NCI-H460 (cell line): ENCODE measurements around the gene RPS6KA5. TPM values are rescaled to one million over a fixed set of nuclear protein-coding genes. Genes with fewer than 3 reads are reported as not detected.
"Not testable (repeated sequence)": the region's sequence is repeated elsewhere in the genome, so short reads cannot be mapped to it uniquely, and the experiment has no call there.

Experiments used
- DNase-seq: peaks from one replicate; pipeline ENCODE4 v3.0.0-alpha.2; 2016; ENCODE audit warnings: low read depth; ENCODE audit errors: extremely low read depth
- total RNA-seq: library from RNA; depleted of rRNA; stranded (reverse); fragments of >200 nt; shearing (Covaris generic); gene quantifications from 2 replicates; pipeline ENCODE4 v1.2.3, GENCODE V29; 2014

RPS6KA5 gene
- total RNA-seq, 1 experiment from 2014 or later: 4.6 TPM

DNA sequence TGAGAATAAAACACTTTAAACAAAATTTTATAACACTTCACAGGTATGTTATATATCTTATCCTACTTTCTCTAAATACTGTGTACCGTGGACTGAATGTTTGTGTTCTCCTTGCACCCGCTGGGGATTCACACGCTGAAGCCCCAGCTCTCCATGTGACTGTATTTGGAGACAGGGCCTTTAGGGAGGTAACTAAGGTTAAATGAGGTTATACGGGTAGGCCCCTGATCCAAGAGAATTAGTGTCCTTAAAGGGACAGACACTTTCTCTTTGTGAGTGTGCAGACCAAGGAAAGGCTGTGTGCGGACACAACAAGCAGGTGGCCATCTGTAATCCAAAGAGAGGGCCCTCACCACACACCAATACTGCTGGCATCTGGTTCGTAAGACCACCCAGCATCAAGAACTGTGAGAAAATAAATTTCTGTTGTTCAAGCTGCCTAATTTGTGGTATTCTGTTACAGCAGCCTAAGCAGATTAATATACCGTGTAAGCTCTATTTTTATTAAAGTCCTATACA lies 174.1 kb downstream of the RPS6KA5 start:
- DNase-seq: no peak

DNA sequence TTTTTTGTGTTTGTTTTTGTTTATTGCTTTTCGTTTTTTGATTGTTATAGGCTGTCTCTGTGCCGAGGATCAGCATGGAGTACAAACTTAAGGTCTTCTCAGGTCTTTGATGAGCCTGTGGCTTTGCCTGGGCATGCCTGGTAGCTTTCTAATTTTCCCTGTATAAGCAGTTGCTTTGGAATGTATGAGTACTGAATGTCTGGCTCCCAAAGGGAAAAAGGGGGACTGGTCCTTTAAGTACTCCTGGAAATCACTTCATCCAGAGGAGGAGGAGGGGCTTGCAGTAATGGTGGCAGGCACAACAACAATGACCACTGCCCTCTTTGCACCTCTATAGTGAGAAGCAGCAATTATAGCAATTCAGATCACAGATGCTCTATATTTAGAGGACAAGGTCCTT lies 176.7 kb downstream of the RPS6KA5 start:
- DNase-seq: no peak

DNA sequence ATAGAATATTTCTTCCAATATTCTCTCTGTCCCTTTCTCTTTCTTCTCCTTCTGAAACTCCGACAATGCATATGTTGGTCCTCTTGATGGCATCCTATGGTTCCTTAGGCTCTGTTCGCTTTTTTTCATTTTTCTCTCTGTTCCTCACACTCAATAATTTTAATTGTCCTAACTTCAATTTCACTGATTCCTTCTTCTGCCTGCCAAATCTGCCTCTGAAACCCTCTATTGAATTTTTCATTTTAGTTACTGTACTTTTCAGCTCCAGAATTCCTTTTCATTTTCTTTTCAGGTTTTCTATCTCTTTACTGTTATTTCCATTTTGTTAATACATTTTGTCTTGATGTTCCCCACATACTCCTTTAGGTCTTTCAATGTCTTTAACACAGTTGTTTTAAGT lies 177.2 kb downstream of the RPS6KA5 start:
- DNase-seq: no peak

DNA sequence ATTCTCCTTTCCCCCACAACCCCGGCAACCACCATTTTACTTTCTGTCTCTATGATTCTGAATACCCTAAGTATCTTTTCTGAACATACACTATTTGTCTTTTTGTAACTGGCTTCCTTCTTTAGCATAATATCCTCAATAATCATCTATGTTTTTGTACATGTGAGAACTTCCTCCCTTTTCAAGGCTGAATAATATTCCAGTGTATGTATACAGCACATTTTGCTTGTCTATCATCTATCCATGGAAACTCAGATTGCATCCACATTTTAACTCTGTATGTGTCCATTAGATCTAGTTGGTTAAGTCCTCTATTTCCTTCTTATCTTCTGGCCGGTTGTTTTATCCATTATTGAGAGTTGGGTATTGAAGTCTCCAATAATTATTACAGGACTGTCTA lies 180.2 kb downstream of the RPS6KA5 start:
- no peak for DNase-seq

DNA sequence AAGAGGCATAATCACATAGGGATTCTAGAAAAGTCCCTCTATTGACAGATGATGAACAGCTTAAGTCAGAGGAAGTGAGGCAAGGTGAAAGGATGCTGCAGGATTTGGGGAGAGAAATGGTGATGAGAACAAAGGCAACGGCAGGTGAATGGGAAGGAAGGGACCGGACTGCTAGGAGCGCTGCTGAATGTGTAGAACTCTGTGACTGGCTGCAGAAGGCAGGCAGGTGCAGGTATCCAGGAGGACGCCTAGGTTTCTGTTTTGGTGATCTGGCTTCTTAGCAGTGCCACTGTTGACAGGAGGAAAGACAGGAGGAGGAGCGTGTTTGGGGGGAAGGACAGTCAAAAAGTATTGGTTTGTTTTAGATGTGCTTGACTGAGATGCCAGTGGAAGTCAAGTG lies 185.8 kb downstream of the RPS6KA5 start:
- no peak for DNase-seq

DNA sequence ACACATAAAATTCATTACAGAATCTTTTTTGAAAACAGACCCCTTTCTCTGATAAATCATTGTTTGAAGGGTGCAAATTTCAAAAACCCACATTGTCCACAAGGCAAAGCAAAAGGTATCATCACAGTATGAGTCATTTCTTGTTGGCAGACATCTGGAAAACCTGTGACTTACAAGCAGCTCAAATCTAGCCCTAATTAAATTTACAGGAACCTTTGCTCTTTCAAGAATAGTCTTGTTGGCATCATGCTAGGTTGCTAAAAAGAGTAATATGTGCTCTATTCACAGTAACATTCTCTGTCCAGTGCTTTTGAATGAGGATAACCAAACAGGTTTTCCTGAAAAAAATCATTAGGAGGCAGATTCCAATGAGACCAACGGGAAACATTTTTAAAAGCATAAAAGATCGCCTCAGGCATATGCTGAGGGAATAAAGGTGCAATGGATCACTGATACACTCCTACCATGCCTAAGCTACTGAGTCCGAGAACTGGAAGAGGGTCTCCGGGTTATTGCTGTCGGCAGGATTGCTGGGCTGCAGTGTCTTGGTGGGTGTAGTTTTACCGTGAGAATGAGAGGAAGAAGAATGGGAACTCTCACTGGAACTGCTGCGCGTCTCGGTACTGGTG lies 188.7 kb downstream of the RPS6KA5 start:
- no peak for DNase-seq

DNA sequence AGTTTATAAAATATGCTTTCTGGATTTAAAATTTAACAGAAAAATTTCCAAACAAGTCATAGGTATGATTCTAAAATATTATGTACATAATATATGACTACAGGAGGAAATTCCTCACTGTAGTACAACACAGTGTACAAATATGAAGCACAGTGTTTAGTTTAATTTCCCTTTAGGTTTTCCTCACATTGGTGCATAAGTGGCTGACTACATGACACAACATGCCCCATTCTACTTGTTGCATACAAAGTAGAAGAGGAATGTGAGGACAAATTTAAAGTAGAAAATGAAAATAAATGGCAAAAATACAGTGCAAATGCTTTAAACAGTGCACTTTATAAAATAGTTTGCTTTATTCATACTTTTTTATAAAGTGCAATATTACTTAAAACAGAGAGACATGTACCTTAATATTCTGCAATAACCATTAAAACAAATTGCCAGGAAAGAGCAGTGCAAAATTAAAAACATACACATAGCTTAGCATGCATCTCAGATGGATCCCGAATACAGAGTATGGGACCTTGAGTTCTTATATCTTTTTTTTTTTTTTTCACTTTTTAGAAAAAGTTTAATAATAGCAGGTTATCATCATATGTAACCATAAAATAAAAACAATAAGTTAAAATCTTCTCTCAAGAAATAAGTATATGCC lies 189.4 kb downstream of the RPS6KA5 start:
- no peak for DNase-seq

DNA sequence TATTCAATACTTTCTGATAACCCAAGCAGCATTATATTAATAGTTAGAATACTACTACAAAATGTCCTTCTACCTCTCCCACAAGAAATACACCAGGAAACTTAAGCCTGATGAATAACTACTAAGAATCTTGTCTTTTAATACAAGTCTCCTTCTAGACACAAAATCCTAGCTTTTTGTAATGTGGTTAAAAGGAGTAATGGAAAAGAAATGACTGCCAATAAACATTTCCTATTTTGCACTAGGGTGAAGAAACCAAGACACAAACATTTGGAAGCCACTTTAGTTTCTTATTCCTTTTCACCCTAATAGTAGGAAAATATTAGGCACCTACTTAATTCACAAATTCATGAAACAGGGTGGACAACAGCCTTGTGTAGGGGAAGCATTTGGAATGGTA lies 192.9 kb downstream of the RPS6KA5 start:
- DNase-seq: no peak

DNA sequence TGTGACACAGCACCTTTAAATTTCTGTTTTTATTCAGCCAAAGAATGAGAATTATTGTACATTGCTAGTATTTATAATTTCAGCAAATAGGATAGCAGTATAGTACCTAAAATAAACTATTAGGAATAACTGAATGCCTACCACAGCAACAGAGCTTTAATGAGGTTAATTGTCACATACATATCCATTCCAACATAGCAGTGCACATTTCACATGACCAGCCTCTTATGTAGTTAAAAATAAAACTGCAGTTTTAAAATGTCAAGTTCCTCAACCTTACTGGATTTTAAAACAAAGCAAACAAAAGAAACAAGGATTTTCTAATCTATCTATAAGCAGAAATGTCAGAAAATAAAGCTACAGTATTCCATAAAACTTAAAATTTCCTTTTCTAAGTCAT lies 193.6 kb downstream of the RPS6KA5 start:
- DNase-seq: no peak

DNA sequence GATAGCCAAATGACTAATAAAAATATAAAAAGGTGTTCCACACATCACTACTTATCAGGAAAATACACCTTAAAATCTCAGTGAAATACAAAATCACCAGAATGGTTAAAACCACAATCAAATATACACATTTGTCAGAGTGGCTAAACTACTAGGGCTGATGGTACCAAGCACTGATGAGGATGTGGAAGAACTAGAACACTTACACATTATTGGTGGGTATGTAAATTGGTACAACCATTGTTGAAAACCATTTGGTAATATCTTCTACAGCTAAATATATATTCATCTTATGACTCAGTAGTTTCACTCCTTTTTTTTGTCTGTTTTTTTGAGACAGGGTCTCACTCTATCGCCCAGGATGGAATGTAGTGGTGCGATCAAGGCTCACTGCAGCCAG lies 195.7 kb downstream of the RPS6KA5 start:
- DNase-seq: no peak

DNA sequence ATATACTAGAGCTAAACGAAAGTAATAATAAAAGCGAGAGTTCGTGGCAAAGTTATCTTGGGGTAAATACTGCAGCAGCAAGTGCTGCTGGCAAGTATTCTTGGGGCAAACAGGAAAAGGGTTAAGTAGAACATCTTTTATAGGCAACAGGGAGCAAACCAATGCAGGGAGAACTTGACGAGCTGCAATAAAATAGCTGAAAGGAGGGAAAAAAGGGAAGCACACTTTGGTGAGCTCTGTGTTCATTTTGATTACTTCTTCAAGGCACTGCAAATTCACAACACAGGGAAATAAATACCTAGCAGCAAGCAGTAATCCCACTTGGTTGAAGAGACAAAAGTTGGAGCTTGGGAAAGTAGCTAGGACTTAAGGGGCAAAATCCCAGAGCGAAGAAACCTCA lies 201.9 kb downstream of the RPS6KA5 start:
- DNase-seq: no peak

DNA sequence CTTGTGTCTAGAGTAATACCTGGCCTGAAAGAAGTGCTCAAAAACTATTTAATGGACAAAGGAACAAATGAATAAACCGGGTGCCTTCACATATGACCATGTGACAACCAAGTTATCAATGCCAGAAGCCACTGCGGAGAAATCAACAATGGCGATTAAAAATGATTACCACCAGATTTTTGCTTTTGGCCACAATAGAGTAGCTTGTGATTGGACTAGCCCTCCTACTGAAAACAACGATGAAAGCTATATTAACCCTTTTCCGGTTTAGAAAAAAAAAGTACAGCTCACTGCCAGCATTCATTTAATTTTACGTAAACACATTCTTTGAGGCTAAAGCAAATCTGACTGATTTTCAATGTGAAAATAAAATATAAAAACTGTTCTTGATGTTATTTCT lies 202.6 kb downstream of the RPS6KA5 start:
- DNase-seq: no peak

DNA sequence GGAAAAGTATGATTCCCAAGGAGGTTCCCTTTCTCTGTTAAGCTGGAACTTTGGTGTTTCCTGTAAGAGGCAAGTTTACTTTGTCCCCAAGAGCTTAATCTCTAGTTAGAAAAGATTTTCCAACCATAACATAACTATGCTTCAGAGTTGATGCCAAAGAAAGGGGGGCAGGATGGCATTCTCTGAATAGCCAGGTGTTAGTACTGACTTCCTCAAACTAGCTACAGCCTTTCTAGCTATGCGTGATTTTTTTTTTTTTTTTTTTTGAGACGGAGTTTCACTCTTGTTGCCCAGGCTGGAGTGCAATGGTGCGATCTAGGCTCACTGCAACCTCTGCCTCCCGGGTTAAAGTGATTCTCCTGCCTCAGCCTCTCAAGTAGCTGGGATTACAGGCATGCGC lies 204.3 kb downstream of the RPS6KA5 start:
- DNase-seq: not testable (repeated sequence)

DNA sequence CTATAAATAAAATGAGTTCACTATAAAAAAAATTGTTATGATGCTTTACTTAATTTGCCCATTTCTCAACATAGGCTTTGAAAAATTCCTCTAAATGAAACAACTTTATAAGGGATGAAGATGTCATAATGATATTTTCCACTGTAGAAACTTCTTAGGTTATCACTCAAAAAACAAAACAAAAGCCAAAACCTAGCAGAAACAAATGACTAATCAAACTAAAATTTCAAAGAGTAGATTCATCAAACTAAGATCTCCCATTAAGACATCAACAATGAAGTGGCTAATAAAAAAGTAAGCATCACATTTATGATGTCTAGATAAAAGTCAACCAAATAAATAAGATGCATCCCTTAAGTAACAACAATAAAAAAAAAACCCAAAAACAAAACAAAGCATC lies 207.3 kb downstream of the RPS6KA5 start:
- DNase-seq: no peak

DNA sequence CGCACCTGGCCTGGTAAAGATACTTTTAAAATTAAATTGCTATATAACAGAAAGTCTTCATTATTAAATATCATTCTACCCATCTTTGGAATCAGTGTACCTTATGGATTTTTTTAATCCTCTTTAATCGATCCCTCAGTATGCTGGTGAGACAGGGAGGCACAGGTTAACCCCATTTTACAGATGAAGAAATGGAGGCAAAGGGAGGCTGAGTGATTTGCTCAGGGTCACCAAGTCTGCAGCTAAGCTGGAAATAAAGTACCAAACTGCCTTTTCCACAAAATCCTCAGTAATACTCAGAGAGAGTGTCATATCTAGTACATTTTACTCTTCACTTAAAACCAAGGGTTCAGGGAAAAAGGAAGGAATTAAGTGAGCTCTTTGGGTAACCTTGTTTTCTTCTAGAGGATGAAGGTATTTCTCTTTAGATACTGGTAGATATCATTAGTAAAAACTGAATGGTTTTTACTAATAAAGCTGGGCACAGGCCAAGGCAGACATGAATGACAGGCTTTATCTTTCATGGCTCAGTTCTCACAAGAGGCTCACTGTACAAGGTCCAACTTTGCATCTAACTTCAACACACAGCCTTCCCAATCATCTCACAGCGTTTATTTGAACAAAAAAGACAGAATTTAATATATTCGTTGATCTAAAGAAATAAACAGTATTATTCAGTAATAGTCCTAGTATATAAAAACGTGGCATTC lies 209.0 kb downstream of the RPS6KA5 start:
- no peak for DNase-seq

DNA sequence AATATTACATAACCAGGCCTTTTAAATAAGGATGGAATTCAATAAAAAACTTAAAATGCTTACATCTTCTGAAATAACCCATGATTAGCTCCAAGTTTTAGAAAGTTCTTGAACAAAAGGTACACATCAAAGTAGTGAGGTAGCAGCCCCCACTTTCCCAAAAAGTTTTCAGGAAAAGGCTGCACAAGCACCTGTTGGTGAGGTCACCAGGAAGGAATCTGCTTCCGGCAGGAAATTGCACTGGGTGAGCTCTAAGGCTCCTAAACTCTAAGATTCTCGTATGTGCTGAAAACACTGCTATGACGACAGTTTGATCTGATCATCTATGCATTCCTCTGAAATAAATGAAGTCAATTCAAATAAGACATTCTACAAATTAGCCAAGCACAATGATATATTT lies 210.0 kb downstream of the RPS6KA5 start:
- DNase-seq: no peak

DNA sequence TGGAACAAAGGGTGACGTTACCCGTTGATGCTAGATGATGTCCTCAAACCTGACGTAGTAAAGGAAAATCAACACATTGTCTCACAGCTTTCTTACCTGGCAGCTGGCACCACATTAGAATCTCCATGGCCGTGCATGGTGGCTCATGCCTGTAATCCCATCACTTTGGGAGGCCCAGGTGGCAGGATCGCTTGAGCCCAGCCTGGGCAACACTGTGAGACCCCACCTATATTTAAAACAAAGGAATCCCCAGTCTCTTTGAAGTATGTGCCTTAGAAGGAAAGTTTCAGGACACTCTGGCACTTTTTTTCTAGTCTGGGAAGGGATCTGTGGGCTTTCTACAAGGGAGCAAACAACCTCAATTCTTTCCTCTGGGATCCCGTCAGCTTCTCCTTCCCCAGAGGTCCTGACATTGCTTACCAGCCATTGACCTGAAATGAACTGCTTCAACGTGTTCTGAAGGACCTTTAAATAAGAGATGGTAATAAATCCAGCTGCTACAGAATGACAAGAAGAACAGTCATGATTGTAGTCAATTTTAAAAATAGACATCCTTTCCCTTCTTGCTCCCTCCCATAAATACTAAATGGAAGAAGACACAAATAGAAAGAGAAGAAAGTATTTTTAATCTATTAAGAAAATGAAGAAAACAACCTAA lies 210.5 kb downstream of the RPS6KA5 start:
- DNase-seq: no peak

DNA sequence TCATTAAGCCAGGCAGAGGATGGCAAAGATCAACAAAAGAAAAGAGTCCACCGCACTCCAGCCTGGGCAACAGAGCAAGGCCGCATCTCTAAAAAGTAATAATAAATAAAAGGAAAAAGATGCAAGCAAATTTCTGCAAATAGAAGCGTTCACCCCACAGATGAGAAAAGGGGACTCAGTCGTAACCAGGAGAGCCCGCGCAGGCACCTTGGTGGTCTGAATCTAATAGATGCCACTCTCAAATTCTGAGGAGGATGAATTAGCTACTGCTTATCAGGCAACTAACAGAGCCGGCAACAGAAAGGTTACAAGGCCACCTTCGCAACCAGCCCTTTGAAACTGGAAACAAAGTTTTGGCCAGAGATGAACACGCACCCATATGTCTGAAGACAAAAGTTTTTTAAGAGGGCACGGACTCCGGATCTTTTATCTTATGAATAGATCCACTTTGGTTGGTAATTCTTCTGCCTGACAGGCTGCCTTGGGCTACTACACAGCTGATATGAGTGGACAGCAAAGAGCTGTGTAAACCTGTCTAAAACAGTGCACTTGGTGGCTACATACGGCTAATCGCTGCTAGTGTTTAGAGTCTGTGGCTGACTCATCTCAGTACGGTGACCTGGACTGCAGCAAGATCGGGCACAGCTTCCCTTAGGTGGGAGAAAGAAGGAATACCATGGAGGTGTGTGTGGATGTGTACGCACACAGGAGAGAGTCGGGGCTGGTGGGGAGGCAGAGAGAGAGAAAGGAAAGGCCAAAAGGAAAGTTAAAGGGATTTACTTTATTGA lies 211.3 kb downstream of the RPS6KA5 start:
- no peak for DNase-seq

DNA sequence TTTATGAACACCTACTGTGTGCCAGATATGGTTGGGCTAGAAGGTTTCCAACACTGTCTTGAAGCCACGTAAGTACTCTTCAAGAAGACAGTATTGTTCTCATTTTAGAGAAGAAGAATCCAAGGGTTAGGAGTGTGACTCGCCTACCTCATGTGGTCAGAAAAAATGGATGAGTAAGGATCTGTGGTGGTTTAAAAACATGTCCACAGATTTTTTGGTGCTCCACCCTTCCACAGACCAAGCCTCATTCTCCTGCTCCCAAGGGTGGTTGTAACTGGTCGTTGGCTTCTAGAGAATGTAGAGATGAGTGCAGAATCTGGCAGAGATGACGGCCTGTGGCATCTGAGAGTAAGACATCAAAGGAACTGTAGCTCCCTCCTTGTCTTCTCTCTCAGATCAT lies 213.9 kb downstream of the RPS6KA5 start:
- no peak for DNase-seq

DNA sequence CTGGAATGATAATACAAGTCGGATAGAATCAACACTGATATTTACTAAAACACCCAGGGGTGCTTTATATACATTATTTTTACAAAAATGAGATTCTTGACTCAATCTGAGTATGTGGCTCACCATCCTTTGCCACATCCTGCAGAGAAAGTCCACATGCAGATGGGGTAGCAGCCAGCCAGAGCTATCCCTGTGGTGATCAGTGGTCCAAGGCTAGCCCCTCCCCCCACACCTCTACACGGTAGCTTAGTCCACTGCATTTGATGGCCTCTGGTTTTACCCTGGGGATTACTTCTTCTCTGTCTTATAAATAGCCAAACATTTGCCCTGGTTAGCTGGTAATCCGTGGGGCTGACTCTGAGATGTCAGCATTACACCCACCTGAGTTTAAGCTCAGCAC lies 216.1 kb downstream of the RPS6KA5 start:
- no peak for DNase-seq

DNA sequence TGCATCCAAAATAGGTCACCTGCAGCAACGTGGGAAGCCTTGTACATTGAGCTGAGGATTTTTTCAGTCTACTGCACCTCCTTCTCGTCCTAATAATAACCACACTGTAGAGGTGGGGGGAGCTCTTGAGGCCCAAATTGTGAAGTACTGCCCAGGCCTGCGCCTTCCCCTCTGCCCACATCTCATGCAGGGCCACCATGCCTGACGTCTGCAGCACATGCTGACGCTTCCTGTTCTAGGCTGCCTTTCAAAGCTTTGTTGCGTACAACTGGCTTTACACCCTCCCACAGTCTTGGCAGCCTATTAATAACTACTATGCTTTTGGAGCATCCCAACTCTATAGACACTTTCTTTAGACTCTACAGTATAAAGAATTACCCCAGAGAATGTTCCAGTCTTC lies 217.7 kb downstream of the RPS6KA5 start:
- no peak for DNase-seq
